Eye (tissue), 1 donor: Measurements from ENCODE around the gene UROD.
"Not testable (repeated sequence)": the region's sequence is repeated elsewhere in the genome, so short reads cannot be mapped to it uniquely, and the experiment has no call there.

ENCODE experiments used
- DNase-seq: peaks from one replicate; pipeline ENCODE4 v3.0.0-alpha.2; 2015

UROD gene

DNA sequence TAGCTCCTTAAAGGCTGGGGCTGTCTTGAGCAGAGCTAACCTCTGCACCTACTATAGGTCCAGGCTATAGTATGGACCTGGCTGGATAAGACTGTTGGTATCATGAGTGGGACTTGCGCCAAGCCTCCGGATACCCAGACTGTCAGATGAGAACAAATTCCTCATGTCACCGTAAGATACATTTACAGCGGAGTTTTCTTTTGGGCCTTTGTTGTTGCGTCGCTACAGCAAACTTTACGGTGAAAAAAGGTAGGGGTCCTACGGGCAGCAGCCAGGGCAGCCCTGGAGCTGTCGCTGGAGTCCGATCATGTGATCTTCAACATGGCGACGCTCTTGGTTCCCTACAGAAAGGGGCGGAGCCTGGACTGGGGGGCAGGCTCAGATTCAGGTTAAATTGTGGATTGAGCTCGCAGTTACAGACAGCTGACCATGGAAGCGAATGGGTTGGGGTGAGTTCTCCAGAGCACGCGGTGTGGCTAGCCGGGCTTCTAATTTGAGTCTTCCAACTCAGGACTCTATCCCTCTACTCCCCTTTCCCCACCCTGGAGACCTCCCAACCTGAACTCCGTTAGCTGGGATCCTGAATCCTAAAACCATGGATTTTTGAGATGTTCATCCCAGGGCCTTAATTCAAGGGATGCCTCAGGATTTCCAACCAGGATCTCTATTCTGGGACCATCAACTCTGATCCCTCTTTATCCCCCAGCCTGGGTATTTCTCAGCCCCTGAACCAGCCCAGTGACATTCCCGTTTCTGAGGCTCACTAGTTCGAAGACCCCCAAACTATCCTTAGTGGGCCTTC is at the start of gene UROD:
TSS of gene UROD (plus strand) at position 418 of the 802 bp plus-strand sequence. CDS start at position 430, 12 bp downstream.
- peak; percentile 97 for DNase-seq

DNA sequence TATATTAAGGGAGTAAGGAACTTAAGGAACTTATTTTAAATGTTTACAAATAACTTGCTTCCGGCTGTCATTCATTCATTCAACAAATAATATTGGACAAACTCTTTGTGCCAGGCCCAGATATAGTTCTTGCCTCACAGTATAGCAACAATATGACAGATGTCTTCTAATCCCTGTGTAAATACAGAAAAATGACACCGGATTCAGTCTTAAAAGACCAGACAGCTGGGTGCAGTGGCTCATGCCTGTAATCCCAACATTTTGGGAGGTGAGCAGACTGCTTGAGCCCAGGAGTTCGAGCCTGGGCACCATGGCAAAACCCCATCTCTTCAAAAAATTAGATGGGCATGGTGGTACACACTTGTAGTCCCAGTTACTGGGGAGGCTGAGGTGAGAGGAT is 49.3 kb upstream of the UROD start:
- no peak for DNase-seq

DNA sequence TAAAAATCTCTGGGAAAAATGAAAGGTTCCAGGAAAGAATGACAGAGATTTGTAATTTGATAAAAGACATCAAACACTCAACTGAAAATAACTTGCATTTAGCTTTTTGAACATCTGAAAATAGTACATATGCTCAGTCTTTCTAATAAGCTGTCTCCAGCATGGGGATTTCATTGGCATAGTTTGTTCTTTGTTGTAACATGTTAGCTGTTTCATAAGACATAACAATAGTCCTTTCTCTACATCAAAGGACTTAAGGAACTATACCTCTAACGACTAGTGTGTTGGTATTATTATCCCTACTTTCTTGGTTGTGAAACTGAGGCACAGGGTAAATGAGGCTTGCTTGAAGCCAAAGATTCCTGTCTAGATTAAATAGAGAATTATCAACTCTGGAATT is 47.7 kb upstream of the UROD start:
- DNase-seq, result no peak

DNA sequence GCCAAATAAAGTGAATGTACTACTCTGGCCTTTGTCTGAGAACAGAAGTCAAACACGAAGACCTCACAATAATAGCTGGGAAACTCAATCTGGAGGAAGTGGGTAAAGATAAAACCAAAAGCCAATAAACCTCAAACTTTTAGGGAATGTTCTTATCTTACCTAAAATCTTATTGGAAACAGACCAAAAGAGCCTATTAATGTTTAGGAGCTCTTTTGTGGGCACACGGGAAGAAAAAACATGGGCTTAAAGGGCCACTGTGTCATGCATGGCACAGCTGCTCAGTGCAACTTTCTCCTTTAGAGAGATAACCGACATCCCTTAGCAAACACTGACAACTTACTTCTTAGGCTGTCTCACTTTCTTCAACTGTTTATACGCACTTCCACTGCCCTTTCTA is 41.7 kb upstream of the UROD start:
- no peak for DNase-seq

DNA sequence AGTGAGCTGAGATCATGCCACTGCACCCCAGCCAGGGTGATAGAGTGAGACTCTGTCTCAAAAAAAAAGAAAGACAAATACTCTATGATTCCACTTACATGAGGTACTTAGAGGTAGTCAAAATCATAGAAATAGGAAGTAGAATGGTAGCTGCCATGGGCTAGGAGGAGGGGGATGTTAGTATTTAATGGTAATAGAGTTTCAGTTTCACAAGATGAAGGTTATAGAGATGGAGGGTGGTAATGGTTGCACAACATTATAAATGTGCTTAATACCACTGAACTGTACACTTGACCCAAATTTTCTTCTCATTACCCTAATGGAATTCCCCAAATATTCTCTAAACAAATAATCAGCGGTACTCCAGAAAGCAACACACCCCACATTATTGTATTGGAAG is 38.4 kb upstream of the UROD start:
- no peak for DNase-seq

DNA sequence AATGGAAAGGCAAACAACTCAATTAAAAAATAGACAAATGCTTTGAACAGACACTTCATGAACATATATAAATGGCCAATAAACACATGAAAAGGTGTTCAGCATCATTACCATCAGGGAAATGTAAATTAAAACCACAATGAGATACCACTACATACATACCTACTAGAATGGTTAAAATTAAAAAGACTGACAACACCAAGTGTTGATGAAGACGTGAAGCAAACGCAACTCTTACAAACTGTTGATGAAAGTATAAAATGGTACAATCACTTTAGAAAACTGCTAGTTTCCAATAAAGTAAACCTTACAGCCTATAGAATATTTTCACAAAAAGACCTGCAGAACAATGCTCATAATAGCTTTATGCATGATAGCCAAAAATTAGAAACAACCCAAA is 35.8 kb upstream of the UROD start:
- no peak for DNase-seq

DNA sequence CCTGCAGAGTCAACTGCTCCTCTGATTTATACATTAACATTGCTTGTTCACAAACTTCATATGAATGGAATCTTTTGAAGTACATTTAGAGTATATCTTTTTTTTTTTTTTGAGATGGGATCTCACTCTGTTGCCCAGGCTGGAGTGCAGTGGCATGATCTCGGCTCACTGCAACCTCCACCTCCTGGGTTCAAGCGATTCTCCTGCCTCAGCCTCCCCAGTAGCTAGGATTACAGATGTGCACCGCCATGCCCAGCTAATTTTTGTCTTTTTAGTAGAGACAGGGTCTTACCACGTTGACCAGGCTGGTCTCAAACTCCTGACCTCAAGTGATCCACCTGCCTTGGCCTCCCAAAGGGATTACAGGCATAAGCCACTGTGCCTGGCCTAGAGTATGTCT is 34.7 kb upstream of the UROD start:
- not testable (repeated sequence) for DNase-seq

DNA sequence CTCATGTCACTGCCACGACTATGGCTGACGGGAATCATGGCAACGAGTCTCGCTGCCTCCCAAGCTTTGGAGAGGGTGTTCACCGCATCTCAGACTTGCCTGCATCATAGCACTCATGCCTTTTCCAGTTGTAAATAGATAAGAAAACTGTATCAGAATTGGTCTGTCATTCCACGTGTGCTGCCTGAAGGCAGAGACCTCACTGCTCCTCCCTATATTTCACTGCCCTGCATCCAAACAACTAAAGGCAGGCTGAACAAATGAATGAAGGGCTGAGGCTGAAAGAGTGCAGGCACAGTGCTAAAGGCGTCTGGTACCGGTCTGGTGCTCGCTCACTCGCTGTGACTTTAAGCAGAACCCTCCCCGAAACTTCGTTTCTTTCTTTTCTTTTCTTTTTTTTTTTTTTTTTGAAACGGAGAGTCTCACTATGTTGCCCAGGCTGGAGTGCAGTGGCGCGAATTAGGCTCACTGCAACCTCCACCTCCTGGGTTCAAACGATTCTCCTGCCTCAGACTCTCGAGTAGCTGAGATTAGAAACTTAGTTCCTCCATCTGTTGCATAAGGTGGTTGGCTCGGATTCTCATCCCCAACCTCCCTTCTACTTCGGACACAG is 26.2 kb upstream of the UROD start:
- no peak for DNase-seq

DNA sequence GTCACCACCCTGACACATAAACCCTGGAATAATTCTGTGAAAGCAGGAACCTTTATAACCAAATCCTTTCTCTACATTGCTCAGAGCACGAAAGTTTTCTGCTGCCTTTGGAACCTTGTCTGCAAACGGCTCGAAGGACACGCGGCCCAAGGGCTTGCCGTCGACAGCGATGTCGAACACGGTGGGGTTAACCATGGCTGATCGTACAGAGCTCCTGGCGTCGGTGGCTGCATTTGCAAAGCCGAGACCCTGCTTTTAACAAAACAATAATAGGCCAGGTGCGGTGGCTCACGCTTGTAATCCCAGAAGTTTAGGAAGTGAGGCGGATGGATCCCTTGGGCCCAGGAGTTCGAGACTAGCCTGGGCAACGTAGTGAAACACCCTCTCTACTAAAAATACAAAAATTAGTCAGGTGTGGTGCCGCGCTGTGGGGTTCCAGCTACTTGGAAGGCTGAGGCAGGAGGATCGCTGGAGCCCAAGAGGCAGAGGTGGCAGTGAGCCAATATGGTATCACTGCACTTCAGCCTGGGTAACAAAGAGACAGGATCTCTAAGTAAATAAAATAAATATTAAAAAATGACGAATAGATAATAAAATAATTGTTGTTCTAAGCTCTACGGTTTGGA is 23.4 kb upstream of the UROD start:
- no peak for DNase-seq

DNA sequence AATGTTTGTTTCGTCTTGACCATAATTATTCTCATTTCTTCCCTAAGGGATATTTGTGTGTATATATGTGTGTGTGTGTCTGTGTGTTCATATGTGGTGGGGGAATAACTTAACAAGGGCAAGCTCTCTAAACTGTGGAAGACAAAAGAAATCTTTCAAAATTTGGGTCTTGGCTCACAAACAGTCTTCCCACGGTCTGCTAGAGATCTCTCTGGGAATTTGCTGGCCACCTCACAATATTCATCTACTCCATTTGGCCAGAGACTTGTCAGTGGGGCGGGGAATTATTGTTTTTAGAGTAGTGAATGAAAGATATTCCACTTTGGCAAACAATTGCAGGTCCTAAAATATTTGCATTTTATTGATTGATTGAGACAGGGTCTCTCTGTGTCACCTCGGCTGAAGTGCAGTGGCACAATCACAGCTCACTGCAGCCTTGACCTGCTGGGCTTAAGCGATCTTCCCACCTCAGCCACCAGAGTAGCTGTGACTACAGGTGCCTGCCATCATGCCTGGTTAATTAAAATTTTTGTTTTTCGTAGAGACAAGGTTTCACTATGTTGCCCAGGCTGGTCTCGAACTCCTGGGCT is 17.6 kb upstream of the UROD start:
- DNase-seq, result no peak

DNA sequence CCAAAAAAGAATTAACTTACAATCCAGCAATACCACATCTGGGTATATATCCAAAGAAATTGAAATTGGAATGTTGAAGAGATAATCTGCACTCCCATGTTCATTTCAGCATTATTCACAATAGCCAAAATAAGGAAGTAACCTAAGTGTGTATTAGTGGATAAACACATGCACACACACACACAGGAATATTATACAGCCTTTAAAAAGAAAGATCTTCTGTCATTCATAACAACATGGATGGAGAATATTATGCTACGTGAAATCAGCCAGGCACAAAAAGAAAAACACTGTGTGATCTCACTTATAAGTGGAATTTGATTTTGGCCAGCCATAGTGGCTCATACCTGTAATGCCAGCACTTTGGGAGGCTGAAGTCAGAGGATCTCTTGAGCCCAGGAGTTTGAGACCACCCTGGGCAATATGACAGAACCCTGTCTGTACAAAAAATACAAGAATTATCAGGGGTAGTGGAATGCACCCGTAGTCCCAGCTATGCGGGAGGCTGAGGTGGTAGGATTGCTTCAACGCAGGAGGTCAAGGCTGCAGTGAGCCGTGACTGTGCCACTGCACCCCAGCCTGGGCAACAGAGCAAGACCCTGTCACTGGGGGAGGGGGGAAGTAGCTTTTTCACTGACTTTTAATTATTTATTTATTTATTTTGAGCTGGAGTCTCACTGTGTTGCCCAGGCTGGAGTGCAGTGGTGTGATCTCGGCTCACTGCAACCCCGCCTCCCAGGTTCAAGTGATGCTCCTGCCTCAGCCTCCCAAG is 16.4 kb upstream of the UROD start:
- DNase-seq, result no peak

DNA sequence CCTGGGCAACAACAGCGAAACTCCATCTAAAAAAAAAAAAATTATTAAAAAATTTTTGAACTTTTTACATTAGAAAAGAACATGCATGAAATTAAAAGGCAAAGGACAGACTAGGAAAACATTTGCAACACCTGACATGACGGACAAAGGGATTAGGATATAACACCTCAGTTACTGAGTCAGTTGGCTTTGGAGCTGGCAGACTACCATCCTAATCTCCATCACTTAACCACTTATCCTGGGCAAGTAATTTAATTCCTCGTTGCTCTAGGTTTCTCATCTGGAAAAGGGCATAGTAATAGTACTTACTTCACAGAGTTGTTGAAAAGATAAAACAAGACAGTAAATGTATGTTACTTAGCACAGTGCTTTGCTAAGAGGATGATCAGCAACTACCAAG is 12.8 kb upstream of the UROD start:
- no peak for DNase-seq

DNA sequence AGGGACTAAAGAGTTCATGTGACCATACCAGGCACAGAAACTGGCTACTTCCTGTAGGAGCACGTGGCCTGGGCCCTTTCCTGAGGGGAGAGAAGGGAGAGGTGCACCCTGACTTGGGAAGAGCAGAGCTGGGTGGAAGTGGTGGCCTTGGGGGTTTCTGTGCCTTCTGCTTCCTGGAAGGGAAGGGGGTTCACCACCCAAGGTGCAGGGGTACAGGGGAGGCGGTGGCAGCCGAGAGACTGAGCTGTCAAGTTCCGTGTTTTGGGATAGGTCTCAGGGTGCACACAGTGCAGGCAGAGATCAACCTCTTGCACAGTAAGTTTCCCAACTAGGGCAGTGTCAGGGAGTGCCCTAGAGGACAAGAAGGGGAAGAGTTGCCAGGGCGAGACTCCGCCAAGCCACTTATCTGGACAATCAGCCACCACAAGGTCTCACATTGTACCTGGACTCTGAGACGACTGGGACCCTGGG is 11.0 kb upstream of the UROD start:
- no peak for DNase-seq

DNA sequence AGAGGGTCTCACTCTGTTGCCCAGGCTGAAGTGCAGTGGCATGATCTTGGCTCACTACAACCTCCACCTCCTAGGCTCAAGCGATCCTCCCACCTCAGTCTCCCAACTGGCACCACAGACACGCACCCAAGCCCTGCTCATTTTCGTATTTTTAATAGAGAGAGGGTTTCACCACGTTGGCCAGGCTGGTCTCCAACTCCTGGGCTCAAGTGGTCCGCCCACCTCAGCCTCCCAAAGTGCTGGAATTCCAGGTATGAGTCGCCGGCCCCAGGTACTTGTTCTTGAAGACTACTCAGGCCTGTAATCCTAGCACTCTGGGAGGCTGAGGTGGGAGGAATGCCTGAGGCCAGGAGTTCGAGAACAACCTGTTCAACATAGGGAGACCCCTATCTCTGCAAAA is 10.5 kb upstream of the UROD start:
- DNase-seq, result not testable (repeated sequence)

DNA sequence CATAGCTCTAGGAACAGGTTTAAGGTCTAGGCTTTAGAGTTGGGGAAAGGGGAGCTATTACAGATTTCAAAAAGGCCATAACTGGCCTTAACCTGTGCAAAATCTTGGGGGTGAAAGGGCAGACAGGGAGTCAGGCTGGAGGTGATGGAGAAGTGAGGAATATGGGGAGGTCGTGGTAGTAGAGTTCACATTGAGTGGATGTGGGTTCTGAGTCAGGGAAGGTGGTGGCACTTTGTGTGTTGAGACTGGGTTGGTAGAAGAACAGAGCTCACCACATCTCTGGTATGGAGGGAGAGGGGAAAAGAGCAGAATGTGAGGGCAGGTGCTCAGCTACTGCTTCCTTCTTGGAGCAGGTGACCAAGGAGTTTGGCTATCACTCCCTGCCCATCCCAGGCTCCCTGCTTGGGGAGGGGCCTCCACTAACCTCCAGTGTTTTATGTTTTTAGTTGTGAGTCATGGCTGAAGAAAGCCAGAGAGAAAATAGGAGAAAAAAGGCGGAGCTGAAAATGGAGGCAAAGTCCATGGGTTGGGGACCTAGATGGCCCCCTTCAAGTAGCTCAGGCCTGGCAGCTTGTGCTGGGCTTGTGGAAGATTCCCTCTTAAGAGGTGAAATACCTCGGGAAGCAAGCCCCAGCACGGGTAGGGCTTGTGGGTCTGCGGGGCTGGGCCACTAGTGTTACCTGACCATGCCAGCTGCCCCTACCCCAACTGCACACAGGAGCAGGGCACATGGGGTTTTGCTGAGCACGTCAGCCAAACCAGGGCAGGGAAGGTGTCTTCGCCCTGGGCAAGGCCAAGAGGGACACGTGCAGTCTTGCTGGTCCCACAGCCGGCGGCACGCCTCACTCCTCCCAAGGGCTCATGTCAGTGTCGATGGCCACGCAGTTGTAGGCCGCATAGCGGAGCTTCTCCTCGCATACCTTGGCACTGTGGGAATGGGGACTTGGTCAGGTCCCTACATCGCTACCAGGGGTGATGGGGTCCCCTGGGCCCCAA is 9.1 kb upstream of the UROD start:
- no peak for DNase-seq

DNA sequence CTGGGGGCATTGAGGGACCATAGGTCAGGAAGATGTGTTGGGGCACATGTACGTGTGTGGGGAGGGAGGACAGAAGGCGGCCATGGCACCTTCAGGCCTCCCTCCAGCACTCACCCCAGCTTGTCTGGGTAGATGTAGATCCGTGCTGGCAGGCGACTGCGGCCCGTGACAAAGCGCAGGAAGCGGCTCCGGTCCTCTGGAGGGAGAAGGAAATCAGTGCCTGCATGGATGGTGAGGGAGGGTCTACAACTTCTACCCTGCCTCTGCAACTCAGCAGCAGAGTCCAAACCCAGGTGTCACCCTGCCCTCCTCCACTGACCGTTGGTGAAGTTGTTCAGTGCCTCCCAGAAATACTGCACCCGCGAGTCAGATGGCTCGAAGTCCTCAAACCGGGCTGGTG is 8.3 kb upstream of the UROD start:
- no peak for DNase-seq

DNA sequence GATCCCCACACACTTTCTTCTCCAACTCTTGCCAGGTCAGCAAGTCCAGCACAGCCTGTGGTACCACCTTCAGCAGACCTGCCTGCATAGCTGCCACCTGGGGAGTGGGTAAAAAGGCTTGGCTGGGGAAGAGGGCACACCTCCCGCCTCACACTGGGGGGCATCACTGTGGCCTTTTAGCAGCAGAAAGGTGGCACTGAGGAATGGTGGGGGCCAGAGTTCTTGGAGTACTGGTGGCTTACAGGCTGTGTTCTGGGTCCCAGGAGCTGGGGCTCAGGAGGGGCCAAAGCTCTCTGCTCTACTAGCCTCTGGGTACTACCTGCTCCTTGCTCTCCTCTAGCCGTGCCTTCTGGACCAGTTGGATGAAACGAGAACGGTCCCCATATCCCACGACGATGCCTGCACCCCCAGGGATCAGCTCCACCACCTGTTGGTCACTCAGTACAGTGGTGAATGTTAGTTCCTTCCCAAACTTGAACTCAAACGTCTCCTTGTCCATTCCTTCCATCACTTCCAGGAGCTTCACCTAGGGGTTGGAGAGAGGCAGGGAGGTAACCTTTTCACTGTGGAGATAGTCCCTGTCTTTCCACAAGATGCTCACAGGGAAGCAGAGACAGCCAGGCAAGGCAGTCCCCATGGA is 7.7 kb upstream of the UROD start:
- no peak for DNase-seq

DNA sequence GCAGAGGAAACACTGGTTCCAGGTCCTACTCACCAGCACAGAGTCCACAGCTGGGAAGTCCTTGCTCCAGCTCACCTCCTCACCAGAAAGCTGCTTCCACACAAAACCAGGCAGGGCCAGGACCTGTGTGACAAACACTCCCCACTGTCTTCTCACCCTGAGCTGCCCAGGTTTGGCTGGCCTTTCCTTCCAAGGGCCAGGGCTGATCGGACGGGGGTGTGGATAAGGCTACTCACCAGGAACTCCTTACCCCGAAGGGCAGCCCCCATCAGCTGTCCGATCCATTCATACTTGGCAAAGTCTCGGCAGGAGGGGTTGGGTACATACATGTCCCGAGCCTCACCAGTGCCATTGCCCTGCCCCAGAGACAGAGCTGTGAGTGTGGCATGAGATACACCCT is 6.3 kb upstream of the UROD start:
- no peak for DNase-seq

DNA sequence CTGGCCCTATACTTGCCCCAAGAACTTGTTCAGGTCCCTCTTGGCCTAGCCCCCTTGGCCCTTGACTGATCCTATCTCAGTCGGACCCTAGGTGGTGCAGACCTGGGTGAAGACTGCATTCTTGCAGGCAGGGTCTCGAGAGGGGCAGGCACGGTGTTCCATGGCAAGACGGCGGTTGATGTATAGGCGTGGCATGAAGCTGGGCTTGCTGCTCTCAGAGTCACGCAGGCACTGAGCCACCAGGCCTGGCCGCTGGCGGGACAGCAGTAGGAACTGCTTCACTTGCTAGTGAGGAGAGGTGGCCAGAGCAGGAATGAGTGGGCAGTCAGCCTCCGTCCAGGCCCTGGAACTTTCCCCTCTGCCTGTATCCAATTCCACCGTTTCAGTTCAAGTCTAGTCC is 4.7 kb upstream of the UROD start:
- no peak for DNase-seq

DNA sequence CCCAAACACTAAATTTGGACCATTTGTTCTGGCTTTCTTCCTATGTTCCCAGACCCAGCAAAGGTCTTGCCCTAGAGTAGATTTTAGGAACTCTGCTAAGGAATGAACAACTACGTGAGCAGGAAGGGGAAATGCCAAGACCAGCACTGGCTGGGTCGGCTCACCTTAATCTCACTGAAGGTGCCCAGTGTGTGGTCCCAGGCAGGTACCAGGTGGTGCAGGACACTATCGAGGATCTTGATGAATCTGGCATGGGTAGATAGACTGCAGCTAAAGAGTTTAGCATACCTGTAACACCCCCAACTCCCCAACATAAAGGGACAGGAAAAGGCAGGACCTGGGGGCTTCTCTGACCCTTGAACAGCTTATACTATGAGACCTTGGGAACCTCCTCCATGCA is 4.0 kb upstream of the UROD start:
- no peak for DNase-seq

DNA sequence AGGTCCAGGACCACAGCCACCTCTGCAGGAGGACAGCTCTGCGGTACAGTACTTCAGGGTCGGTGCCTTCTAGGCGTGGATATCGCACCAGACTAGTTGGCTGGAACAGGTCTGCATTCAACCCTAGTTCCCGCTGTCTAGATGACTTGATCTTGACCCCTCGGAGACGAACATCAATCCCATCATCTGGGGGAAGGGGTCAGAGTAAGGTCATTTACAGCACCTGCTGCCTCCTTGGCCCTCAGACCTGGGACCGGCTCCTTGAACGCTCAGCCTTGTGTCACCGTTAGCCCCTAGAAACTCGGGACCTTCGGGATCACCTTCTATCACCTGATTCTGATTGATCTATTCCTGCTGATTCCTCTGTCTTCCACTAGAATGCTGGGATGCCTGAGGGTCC is 3.5 kb upstream of the UROD start:
- DNase-seq, result no peak
